WERI-Rb-1 (cell line): Measurements from ENCODE around the gene OR1L6.

Experiments
- DNase-seq: peaks from one replicate; pipeline ENCODE4 v3.0.0-alpha.2; 2020
- H3K27ac ChIP-seq: fragments of 250-450 bp; sonication (Bioruptor Pico); 2 replicates; pipeline ENCODE4 v1.5.1; 2020; ENCODE audit warnings: mild to moderate bottlenecking, moderate library complexity
- H3K27me3 ChIP-seq: fragments of 250-450 bp; sonication (Bioruptor Pico); 2 replicates; pipeline ENCODE4 v1.5.1; 2021; ENCODE audit warnings: mild to moderate bottlenecking, low read depth, moderate library complexity; ENCODE audit not compliant: insufficient read depth, severe bottlenecking
- H3K36me3 ChIP-seq: fragments of 250-450 bp; sonication (Bioruptor Pico); 2 replicates; pipeline ENCODE4 v1.5.1; 2020; ENCODE audit warnings: mild to moderate bottlenecking, moderate library complexity
- H3K4me3 ChIP-seq: 2 replicates; pipeline ENCODE4 v1.5.1; 2011; ENCODE audit warnings: low read depth, mild to moderate bottlenecking, control low read depth, low read length
- H3K9me3 ChIP-seq: fragments of 250-450 bp; sonication (Bioruptor Pico); 2 replicates; pipeline ENCODE4 v1.5.1; 2021; ENCODE audit warnings: mild to moderate bottlenecking, moderate library complexity; ENCODE audit not compliant: severe bottlenecking
- TF ChIP-seq, protein P1 (sequence below): IDR thresholded peaks from 2 replicates; pipeline ENCODE4 v1.5.1; 2011; ENCODE audit warnings: low read depth, mild to moderate bottlenecking, control low read depth, inconsistent platforms, low read length

OR1L6 gene, protein sequence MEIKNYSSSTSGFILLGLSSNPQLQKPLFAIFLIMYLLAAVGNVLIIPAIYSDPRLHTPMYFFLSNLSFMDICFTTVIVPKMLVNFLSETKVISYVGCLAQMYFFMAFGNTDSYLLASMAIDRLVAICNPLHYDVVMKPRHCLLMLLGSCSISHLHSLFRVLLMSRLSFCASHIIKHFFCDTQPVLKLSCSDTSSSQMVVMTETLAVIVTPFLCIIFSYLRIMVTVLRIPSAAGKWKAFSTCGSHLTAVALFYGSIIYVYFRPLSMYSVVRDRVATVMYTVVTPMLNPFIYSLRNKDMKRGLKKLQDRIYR

DNA sequence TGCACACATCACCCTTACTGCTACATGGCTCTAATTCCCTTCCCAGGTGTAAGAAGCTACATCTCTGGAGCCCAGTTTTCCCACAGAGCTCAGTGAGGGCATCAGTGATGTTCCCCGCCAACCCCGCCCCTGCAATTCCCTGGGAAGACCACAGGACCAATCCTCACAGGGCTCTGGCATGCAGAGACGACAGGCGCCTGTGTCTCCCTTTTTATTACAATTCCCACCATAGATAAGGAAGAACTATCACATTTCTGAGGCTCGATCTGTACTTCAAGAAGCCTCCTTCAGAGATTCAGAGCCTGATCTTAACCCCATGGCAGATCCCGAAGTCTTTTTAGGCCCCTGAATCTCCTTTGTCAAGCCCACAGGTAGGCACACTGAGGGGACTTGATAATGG lies at the start of gene OR1L6:
OR1L6 (plus strand) TSS at position 301 of the 400 bp plus-strand sequence. CDS start 7,545 bp downstream, outside the sequence.
- DNase-seq, result no peak
- Histone ChIP-seq H3K4me3 (no peak within 1 kb of the TSS), H3K36me3 (no peaks in the 10 kb centered on the region), H3K27me3 (peaks cover 11% of the 10 kb centered on the region), H3K27ac (no peak within 1 kb of the TSS), H3K9me3 (no peaks in the 10 kb centered on the region)
- TF ChIP-seq, protein P1, sequence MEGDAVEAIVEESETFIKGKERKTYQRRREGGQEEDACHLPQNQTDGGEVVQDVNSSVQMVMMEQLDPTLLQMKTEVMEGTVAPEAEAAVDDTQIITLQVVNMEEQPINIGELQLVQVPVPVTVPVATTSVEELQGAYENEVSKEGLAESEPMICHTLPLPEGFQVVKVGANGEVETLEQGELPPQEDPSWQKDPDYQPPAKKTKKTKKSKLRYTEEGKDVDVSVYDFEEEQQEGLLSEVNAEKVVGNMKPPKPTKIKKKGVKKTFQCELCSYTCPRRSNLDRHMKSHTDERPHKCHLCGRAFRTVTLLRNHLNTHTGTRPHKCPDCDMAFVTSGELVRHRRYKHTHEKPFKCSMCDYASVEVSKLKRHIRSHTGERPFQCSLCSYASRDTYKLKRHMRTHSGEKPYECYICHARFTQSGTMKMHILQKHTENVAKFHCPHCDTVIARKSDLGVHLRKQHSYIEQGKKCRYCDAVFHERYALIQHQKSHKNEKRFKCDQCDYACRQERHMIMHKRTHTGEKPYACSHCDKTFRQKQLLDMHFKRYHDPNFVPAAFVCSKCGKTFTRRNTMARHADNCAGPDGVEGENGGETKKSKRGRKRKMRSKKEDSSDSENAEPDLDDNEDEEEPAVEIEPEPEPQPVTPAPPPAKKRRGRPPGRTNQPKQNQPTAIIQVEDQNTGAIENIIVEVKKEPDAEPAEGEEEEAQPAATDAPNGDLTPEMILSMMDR, result no peak

DNA sequence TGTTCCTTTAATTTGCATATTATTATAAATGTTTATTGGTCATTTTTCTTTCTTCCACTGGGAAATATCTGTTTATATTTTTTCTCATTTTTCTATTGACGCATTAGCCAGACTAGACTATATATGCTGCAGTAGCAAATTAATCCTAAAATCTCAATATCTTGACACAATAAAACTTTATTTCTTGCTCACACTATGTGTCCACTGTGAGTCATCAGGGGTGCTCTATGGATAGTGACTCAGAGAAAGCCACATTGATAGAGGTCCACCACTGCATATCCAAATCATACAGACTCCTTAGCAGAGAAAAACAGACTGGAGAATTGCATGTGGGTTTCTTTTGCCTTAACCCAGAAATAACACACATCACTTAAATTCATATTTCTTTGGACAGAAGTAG lies 46.4 kb upstream of the OR1L6 start:
- TF ChIP-seq, protein P1, result no peak
- Histone ChIP-seq H3K9me3 (no peaks in the 10 kb centered on the region), H3K4me3 (no peak overlapping the region), H3K27ac (no peak overlapping the region), H3K36me3 (no peaks in the 10 kb centered on the region), H3K27me3 (no peaks in the 10 kb centered on the region)
- DNase-seq, result no peak

DNA sequence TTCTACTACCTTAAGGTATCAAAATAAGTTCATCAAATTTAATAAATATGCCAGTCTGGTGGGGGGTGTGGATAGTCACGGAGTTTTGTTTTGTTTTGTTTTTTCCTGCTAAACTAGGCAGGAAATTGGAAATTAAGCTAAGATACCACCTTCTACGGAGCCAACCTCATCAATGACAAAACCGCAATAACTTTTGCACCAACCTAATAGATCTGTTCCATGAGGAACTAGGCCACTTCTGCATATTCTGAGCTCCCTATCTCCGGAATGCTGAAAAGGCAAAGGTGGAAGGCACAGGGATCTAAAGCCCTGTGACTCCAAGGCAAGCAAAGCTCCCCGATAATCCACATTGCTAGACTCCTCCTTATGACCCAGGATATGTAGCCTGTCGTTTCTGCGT lies 24.1 kb upstream of the OR1L6 start:
- TF ChIP-seq, protein P1, result no peak
- no peaks in the 10 kb centered on the region for H3K36me3 ChIP-seq
- no peak for DNase-seq
- no peak overlapping the region for H3K4me3 ChIP-seq
- H3K9me3 ChIP-seq, result no peaks in the 10 kb centered on the region
- peaks cover 3% of the 10 kb centered on the region for H3K27me3 ChIP-seq
- H3K27ac ChIP-seq, result no peak overlapping the region

DNA sequence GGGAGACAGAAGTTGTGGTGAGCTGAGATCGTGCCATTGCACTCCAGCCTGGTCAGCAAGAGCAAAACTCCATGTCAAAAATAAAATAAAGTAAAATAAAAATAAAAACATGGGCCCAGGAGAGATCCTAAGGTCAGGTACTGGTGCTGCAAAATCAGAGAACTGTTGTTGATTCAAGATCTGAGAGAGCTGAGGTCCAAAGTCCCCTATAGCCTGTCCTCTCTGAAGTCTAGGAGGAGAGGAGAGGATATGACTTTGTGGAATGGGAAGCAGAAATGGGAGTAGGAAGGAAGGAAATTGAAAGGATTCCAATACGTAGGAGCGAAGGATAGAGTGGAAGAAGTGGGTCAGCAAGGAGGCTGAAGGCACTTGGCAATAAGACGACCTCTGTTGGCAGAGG lies 22.9 kb upstream of the OR1L6 start:
- H3K9me3 ChIP-seq, result no peaks in the 10 kb centered on the region
- TF ChIP-seq, protein P1, result peak; percentile 15; the same call in 1 of the 2 replicates
- peaks cover 8% of the 10 kb centered on the region for H3K27me3 ChIP-seq

DNA sequence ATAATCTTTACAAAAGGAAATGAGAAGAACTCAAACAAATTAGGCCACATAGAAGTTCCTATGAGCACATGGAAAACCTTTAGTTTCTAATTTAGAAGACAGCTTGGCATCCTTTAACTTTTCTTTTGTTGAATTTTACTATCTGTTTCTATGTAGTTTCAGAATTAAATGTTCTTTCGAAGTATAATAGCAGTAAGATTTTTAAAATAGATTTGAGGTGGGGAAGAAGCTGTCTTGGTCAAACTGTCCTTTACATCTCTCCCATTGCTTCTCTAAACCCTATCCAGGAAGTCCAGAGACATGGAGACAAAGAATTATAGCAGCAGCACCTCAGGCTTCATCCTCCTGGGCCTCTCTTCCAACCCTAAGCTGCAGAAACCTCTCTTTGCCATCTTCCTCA lies 18.4 kb upstream of the OR1L6 start, which contains the start of gene OR1L4:
OR1L4 (plus strand) TSS at position 301 of the 400 bp plus-strand sequence; CDS start at position 301, 0 bp downstream.
- no peak for DNase-seq
- Histone ChIP-seq H3K27ac (no peak within 1 kb of the TSS), H3K4me3 (no peak within 1 kb of the TSS), H3K27me3 (peaks cover 8% of the 10 kb centered on the region), H3K36me3 (no peaks in the 10 kb centered on the region), H3K9me3 (peaks cover 39% of the 10 kb centered on the region)
- TF ChIP-seq, protein P1, result no peak

More for the DNA sequence above, 22.9 kb upstream of the OR1L6 start:
- Histone ChIP-seq H3K4me3 (no peak overlapping the region), H3K27ac (no peak overlapping the region), H3K36me3 (no peaks in the 10 kb centered on the region)
- no peak for DNase-seq
